H1 (cell line): ENCODE results near the gene CDC25C. TPM values are rescaled to one million over a fixed set of nuclear protein-coding genes. Genes with fewer than 3 reads are reported as not detected.

Experiments used
- CTCF ChIA-PET: fragments of 300-600 bp; sonication (Branson Sonifier 250); formaldehyde crosslinking; loops from one replicate; lab custom pipeline; 2021; ENCODE audit not compliant: partially characterized antibody; lab: Charles Lee
- POLR2A ChIA-PET: fragments of 300-600 bp; sonication (Branson Sonifier 250); formaldehyde crosslinking; loops from one replicate; lab custom pipeline; 2021; ENCODE audit warnings: inconsistent platforms; ENCODE audit not compliant: partially characterized antibody; lab: Charles Lee
- DNase-seq, 2 experiments: peaks; one replicate each; pipeline versions ENCODE4 v3.0.0 to v3.0.0-alpha.2; 2010 to 2022; ENCODE audit warnings: low spot score in 2 of 2, low read depth in 1 of 2, mixed read lengths in 1 of 2
- FAIRE-seq: peaks from 2 replicates; lab custom pipeline; 2011; peaks lifted over from hg19 to GRCh38; lab: Jason Lieb, UNC
- H2AFZ ChIP-seq: 2 replicates; pipeline ENCODE4 v1.8.1; 2012; ENCODE audit warnings: low read length, inconsistent platforms
- H2AK5ac ChIP-seq: 2 replicates; pipeline ENCODE4 v1.6.1; 2013; ENCODE audit warnings: low read depth, low read length
- H2BK120ac ChIP-seq: replicated peaks from 2 replicates; pipeline ENCODE3; 2013; ENCODE audit warnings: low read depth, low read length, inconsistent platforms
- H2BK12ac ChIP-seq: 2 replicates; pipeline ENCODE4 v1.6.1; 2013; ENCODE audit warnings: low read depth, low read length
- H2BK15ac ChIP-seq: 2 replicates; pipeline ENCODE4 v1.6.1; 2013; ENCODE audit warnings: low read length
- H2BK20ac ChIP-seq: 2 replicates; pipeline ENCODE4 v1.6.1; 2013; ENCODE audit warnings: low read length
- H2BK5ac ChIP-seq: 2 replicates; pipeline ENCODE4 v1.6.1; 2013; ENCODE audit warnings: low read depth, low read length
- H3K14ac ChIP-seq: 2 replicates; pipeline ENCODE4 v1.6.1; 2013; ENCODE audit warnings: inconsistent platforms; ENCODE audit not compliant: insufficient read length
- H3K18ac ChIP-seq: 2 replicates; pipeline ENCODE4 v1.6.1; 2013; ENCODE audit warnings: low read length; ENCODE audit errors: extremely low read depth
- H3K23ac ChIP-seq: 2 replicates; pipeline ENCODE4 v1.6.1; 2013; ENCODE audit warnings: inconsistent platforms; ENCODE audit not compliant: insufficient read length
- H3K23me2 ChIP-seq: 2 replicates; pipeline ENCODE4 v1.6.1; 2013; ENCODE audit warnings: low read depth, low read length
- H3K27ac ChIP-seq: 2 replicates; pipeline ENCODE4 v1.6.1; 2011; ENCODE audit warnings: low read depth, low read length, inconsistent platforms
- H3K27me3 ChIP-seq, 4 experiments: replicated peaks in 1 of 4; 1 replicate in 1 of 4; 2 replicates in 3 of 4; pipeline versions ENCODE4 v1.6.1 to v1.8.1; 2011 to 2013; ENCODE audit warnings: low read length in 3 of 4, mild to moderate bottlenecking in 3 of 4, inconsistent platforms in 2 of 4, mixed read lengths in 2 of 4, moderate library complexity in 1 of 4; ENCODE audit not compliant: control insufficient read depth in 3 of 4, insufficient read depth in 3 of 4; ENCODE audit errors: extremely low read depth in 1 of 4
- H3K36me3 ChIP-seq, 4 experiments: 2 replicates each; pipeline versions ENCODE4 v1.6.1 to v1.8.1; 2011 to 2013; ENCODE audit warnings: mild to moderate bottlenecking in 4 of 4, low read length in 3 of 4, moderate library complexity in 2 of 4, control low read depth in 1 of 4, inconsistent platforms in 1 of 4; ENCODE audit not compliant: insufficient read depth in 4 of 4, control insufficient read depth in 2 of 4
- H3K4ac ChIP-seq: replicated peaks from 2 replicates; pipeline ENCODE3; 2013; ENCODE audit warnings: low read length, low read depth, mixed read lengths, inconsistent platforms; ENCODE audit not compliant: insufficient read length
- H3K4me1 ChIP-seq, 4 experiments: replicated peaks in 1 of 4; 1 replicate in 1 of 4; 2 replicates in 3 of 4; pipeline versions ENCODE4 v1.6.1 to v1.8.1; 2011 to 2013; ENCODE audit warnings: low read length in 3 of 4, inconsistent platforms in 2 of 4, mixed read lengths in 1 of 4; ENCODE audit not compliant: insufficient read depth in 4 of 4, control insufficient read depth in 3 of 4
- H3K4me2 ChIP-seq, 2 experiments: 2 replicates each; pipeline versions ENCODE4 v1.6.1 to v1.8.1; 2011 to 2013; ENCODE audit warnings: low read depth in 2 of 2, low read length in 2 of 2, control low read depth in 1 of 2, inconsistent platforms in 1 of 2, mild to moderate bottlenecking in 1 of 2; ENCODE audit not compliant: insufficient read depth in 1 of 2
- H3K4me3 ChIP-seq, 4 experiments: fragments of 200-600, 300-600 bp in 1 of 4; sonication (generic), shearing (Covaris generic), sonication (Bioruptor Twin) in 1 of 4; 2 replicates each; pipeline versions ENCODE4 v1.5.1 to v1.8.1; 2011 to 2016; ENCODE audit warnings: low read length in 4 of 4, low read depth in 3 of 4, control low read depth in 2 of 4, inconsistent platforms in 2 of 4, mild to moderate bottlenecking in 2 of 4, mixed read lengths in 1 of 4, moderate library complexity in 1 of 4; ENCODE audit not compliant: insufficient read depth in 2 of 4; ENCODE audit errors: extremely low read depth in 1 of 4
- H3K56ac ChIP-seq: replicated peaks from 2 replicates; pipeline ENCODE3; 2013; ENCODE audit warnings: low read depth, mild to moderate bottlenecking, mixed read lengths, low read length, inconsistent platforms; ENCODE audit not compliant: insufficient read length
- H3K79me1 ChIP-seq: 2 replicates; pipeline ENCODE4 v1.6.1; 2013; ENCODE audit warnings: low read depth, low read length, control low read depth
- H3K79me2 ChIP-seq, 2 experiments: 2 replicates each; pipeline versions ENCODE4 v1.6.1 to v1.8.1; 2012 to 2013; ENCODE audit warnings: low read length in 2 of 2, mild to moderate bottlenecking in 2 of 2, inconsistent platforms in 1 of 2; ENCODE audit not compliant: insufficient read depth in 2 of 2, control insufficient read depth in 1 of 2
- H3K9ac ChIP-seq, 4 experiments: replicated peaks in 1 of 4; 1 replicate in 1 of 4; 2 replicates in 3 of 4; pipeline versions ENCODE4 v1.6.1 to v1.8.1; 2011 to 2013; ENCODE audit warnings: low read depth in 3 of 4, low read length in 3 of 4, control low read depth in 2 of 4, mild to moderate bottlenecking in 2 of 4, moderate library complexity in 2 of 4, inconsistent platforms in 1 of 4; ENCODE audit errors: extremely low read depth in 1 of 4
- H3K9me3 ChIP-seq, 2 experiments: 2 replicates each; pipeline versions ENCODE4 v1.6.1 to v1.8.1; 2012 to 2013; ENCODE audit warnings: mild to moderate bottlenecking in 2 of 2, moderate library complexity in 2 of 2, control low read depth in 1 of 2, inconsistent platforms in 1 of 2, low read depth in 1 of 2, low read length in 1 of 2, mixed read lengths in 1 of 2; ENCODE audit not compliant: insufficient read depth in 2 of 2
- H4K20me1 ChIP-seq, 2 experiments: replicated peaks in 1 of 2; 2 replicates each; pipeline versions ENCODE3 to v1.8.1; 2011 to 2013; ENCODE audit warnings: inconsistent platforms in 2 of 2, low read length in 2 of 2, mild to moderate bottlenecking in 1 of 2; ENCODE audit not compliant: insufficient read depth in 2 of 2, control insufficient read depth in 1 of 2
- H4K5ac ChIP-seq: 2 replicates; pipeline ENCODE4 v1.6.1; 2013; ENCODE audit warnings: low read length, low read depth, mixed read lengths, inconsistent platforms; ENCODE audit not compliant: insufficient read length
- H4K8ac ChIP-seq: 2 replicates; pipeline ENCODE4 v1.8.0; 2013; ENCODE audit warnings: mild to moderate bottlenecking, moderate library complexity, low read length, inconsistent platforms; ENCODE audit not compliant: insufficient read depth; ENCODE audit errors: extremely low read depth
- H4K91ac ChIP-seq: replicated peaks from 2 replicates; pipeline ENCODE3; 2013; ENCODE audit warnings: low read length, mixed read lengths, inconsistent platforms; ENCODE audit not compliant: insufficient read length
- CREB1 ChIP-seq: IDR thresholded peaks from 2 replicates; pipeline ENCODE4 v1.6.1; 2012; ENCODE audit warnings: inconsistent platforms
- E2F6 ChIP-seq: IDR thresholded peaks from 2 replicates; pipeline ENCODE4 v1.6.1; 2012; ENCODE audit warnings: inconsistent platforms
- GTF2F1 ChIP-seq: IDR thresholded peaks from 2 replicates; pipeline ENCODE4 v1.6.1; 2012; ENCODE audit warnings: low read depth, low read length, improper control_type of control experiment, borderline replicate concordance
- RFX5 ChIP-seq: IDR thresholded peaks from 2 replicates; pipeline ENCODE4 v1.6.1; 2011; ENCODE audit warnings: low read depth, low read length, improper control_type of control experiment, borderline replicate concordance
- RNF2 ChIP-seq: fragments of 200-900, 300-1000 bp; sonication (generic); IDR thresholded peaks from 2 replicates; pipeline ENCODE4 v1.7.1; 2016; ENCODE audit warnings: borderline replicate concordance, low read depth, mild to moderate bottlenecking, antibody characterized with exemption, low read length; ENCODE audit not compliant: poor library complexity, severe bottlenecking; ENCODE audit errors: missing control alignments
- SAP30 ChIP-seq: fragments of 300-600 bp; sonication (generic); IDR thresholded peaks from 2 replicates; pipeline ENCODE4 v1.7.1; 2012; ENCODE audit warnings: low read length, moderate library complexity, mild to moderate bottlenecking, inconsistent platforms; ENCODE audit not compliant: insufficient read depth, insufficient replicate concordance
- SIRT6 ChIP-seq: IDR thresholded peaks from one replicate; pipeline ENCODE4 v1.7.1; 2012; ENCODE audit warnings: low read length, inconsistent platforms
- TBP ChIP-seq: IDR thresholded peaks from 2 replicates; pipeline ENCODE4 v1.6.1; 2011; ENCODE audit warnings: low read depth, low read length, improper control_type of control experiment
- WGBS, 2 experiments: shearing (Covaris generic) in 1 of 2; methylation state at CpG; one replicate each; pipeline versions ENCODE4 v1.1.6 to v1.1.7; 2013 to 2015; ENCODE audit warnings: low lambda C conversion rate in 2 of 2, mixed read lengths in 2 of 2, inconsistent platforms in 1 of 2, low coverage in 1 of 2, missing lambda C conversion rate in 1 of 2; ENCODE audit not compliant: insufficient replicate concordance in 2 of 2, insufficient coverage in 1 of 2, insufficient read length in 1 of 2; ENCODE audit errors: extremely low coverage in 1 of 2, missing lambda C conversion rate in 1 of 2; 5-methylcytosine and 5-hydroxymethylcytosine counted together
- polyA plus RNA-seq, 7 experiments: library from polyadenylated mRNA; depleted of rRNA in 3 of 7; stranded (reverse) in 5 of 7; unstranded in 2 of 7; fragments of >200 nt in 5 of 7; fragments of 200-250 nt in 2 of 7; gene quantifications; 1 replicate in 5 of 7; 2 replicates in 1 of 7; 4 replicates in 1 of 7; pipeline versions ENCODE4 v1.2.1 to v1.2.3, GENCODE V29; 2011 to 2013; ENCODE audit warnings: missing spikeins in 2 of 7, mixed read lengths in 2 of 7
- total RNA-seq: library from RNA; stranded (reverse); fragmentation: NEBNext Ultra II Directional; extraction: Animal tissue kit (Norgen Biotek cat#: 25700); gene quantifications from 2 replicates; pipeline ENCODE4 v1.2.1, GENCODE V29; 2021

The CDC25C gene
- total and polyA plus RNA-seq, 2 of the 8 experiments (the other 6 are each of a cell fraction or from before 2014, with no cell fraction given), result 18.4 to 20.8 TPM

DNA sequence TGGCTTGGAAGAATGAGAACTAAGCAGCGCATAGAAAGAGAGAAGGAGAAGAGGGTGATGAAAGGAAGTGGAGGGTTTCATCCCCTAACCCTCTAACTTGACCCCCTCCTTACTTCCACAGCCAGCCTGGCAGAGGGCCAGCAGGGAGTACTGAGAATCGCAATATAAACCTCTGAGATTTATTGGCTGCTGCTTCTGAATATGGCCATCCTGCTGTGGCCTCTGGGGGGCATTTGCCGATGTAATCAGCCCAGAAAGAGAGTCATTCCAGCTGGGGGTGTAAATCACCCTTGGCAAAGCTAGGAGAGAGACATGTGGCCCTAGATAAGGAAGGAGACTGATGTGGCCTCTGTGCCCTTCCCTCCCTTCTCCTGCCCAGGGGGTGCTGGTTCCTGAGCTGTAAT lies 56.2 kb downstream of the CDC25C start:
- H2BK5ac ChIP-seq, result no peak overlapping the region
- H2AFZ ChIP-seq, result no peak overlapping the region
- H3K4me2 ChIP-seq, result peak overlapping the region; percentile 69 to 72; a peak in 3 of 4 replicates
- POLR2A ChIA-PET, result interaction anchor here (0.8 to 1.7 kb wide), 9 partner anchors 11 to 97 kb away, joined by 3 to 6 read pairs (median 3); partner anchors contain the start of genes BRD8, CDC25C and KIF20A
- H4K20me1 ChIP-seq, result peaks cover 0 to 2% of the 10 kb centered on the region in 2 experiments
- H3K56ac ChIP-seq, result no peak overlapping the region
- CTCF ChIA-PET, result interaction anchor here (0.6 to 10.8 kb wide), 15 partner anchors 7 to 76 kb away, joined by 3 to 128 read pairs (median 4); partner anchors contain the start of gene CDC23
- no peak overlapping the region for H4K5ac ChIP-seq
- no peaks in the 10 kb centered on the region for H3K9me3 ChIP-seq
- FAIRE-seq (no peak), DNase-seq (no peak)
- H2BK15ac ChIP-seq, result no peak overlapping the region
- H4K8ac ChIP-seq, result no peak overlapping the region
- H3K4me1 ChIP-seq, result peaks cover 0 to 11% (median 3%) of the 10 kb centered on the region in 4 experiments; a peak in 4 of 7 replicates
- peaks cover 3 to 28% (median 26%) of the 10 kb centered on the region in 4 experiments for H3K27me3 ChIP-seq
- H3K18ac ChIP-seq, result no peak overlapping the region
- TF ChIP-seq E2F6 (no peak), SAP30 (no peak), SIRT6 (no peak), RFX5 (no peak), CREB1 (no peak), RNF2 (no peak), TBP (no peak), GTF2F1 (no peak)
- H2BK20ac ChIP-seq, result no peak overlapping the region
- no peak overlapping the region for H2AK5ac ChIP-seq
- no peak overlapping the region for H3K27ac ChIP-seq
- no peak overlapping the region for H3K14ac ChIP-seq
- 70% methylated on average over 3 of the region's 3 CpGs; no CpG with 5 or more reads in 1 of the 2 experiments for WGBS, 2 experiments
- H3K36me3 ChIP-seq, result no peaks in the 10 kb centered on the region
- no peaks in the 10 kb centered on the region for H3K79me2 ChIP-seq
- peaks cover 6% of the 10 kb centered on the region; the same call in 1 of the 2 replicates for H3K23me2 ChIP-seq
- no peak overlapping the region for H2BK120ac ChIP-seq
- no peaks in the 10 kb centered on the region for H3K79me1 ChIP-seq
- H3K23ac ChIP-seq, result no peak overlapping the region
- H3K4me3 ChIP-seq, result no peak overlapping the region
- no peak overlapping the region for H3K9ac ChIP-seq
- no peak overlapping the region for H2BK12ac ChIP-seq
- H4K91ac ChIP-seq, result no peak overlapping the region
- H3K4ac ChIP-seq, result no peak overlapping the region
